Mucosa of descending colon (tissue), 3 donors: ENCODE measurements around the gene AGAP1. TPM values are rescaled to one million over a fixed set of nuclear protein-coding genes. Genes with fewer than 3 reads are reported as not detected.
A peak's percentile ranks its signal among the peaks of the same experiment; 100 is the strongest.
"Not testable (repeated sequence)": the region's sequence is repeated elsewhere in the genome, so short reads cannot be mapped to it uniquely, and the experiment has no call there.

ENCODE experiments used
- ATAC-seq: fragments of 200-7000 bp; cut with Tn5 transposase; one replicate; pipeline ENCODE4 v1.9.1; 2020; ENCODE audit warnings: mild to moderate bottlenecking, moderate library complexity
- DNase-seq, 3 donors: peaks; one replicate each; pipeline ENCODE4 v3.0.0-alpha.2; 2020
- H3K36me3 ChIP-seq: fragments of 200-600 bp; one replicate; pipeline ENCODE4 v1.8.0; 2021; ENCODE audit warnings: low read depth, mild to moderate bottlenecking
- H3K4me1 ChIP-seq: fragments of 200-600 bp; one replicate; pipeline ENCODE4 v1.8.0; 2021; ENCODE audit warnings: low read depth, mild to moderate bottlenecking
- H3K4me3 ChIP-seq: fragments of 200-600 bp; one replicate; pipeline ENCODE4 v1.8.0; 2021; ENCODE audit warnings: mild to moderate bottlenecking
- H3K9me3 ChIP-seq: fragments of 200-600 bp; one replicate; pipeline ENCODE4 v1.8.0; 2021; ENCODE audit warnings: mild to moderate bottlenecking
- CTCF ChIP-seq: fragments of 200-600 bp; IDR thresholded peaks from one replicate; pipeline ENCODE4 v1.8.0; 2022; ENCODE audit warnings: antibody characterized with exemption, mild to moderate bottlenecking
- intact Hi-C, 2 donors: fragments of 100-400 bp; cut with DNase I in 1 of 2; cut with micrococcal nuclease in 1 of 2; formaldehyde crosslinking; loops; one replicate each; pipeline versions ENCODE4 v1.11.0 to v1.11.1; 2022; cut with DNase I, micrococcal nuclease
- total RNA-seq, 3 donors: library from RNA; stranded (reverse); fragmentation: NEBNext Ultra II Directional in 2 of 3; extraction: Animal tissue kit (Norgen Biotek cat#: 25700) in 2 of 3; gene quantifications; one replicate each; pipeline versions ENCODE4 v1.2.1 to v1.2.4, GENCODE V29; 2021 to 2023
- donor health status: DM: no; HTN: no; CAD: no; lungs with moderate emphysema.
- donor health status: DM: no; HTN: no; CAD: no.
- donor health status: DM: no; HTN: yes; CAD: no.

AGAP1 gene
- total RNA-seq, 3 donors from 2014 or later = 68.1 to 112 (median 88.9) TPM

DNA sequence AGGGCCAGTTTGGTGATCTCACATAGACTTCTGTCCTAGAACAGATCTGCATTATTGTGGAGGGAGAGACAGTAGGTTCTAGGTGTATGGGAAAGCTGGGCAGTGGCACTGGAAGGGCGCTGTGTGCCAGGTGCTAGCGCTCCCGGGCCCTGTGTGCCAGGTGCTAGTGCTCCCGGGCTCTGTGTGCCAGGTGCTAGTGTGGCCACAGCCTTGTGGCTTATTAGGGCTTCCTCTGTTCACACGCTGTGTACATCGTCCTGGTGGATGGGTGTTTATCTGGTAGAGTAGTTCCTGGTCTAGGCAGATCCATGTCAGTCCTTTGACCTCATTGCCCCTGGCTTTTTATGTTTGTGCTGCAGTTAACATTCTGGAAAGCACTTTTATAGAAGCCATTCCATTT is 263.4 kb downstream of the AGAP1 start:
- H3K4me3 ChIP-seq = no peak overlapping the region
- H3K9me3 ChIP-seq = no peaks in the 10 kb centered on the region
- H3K36me3 ChIP-seq = no peaks in the 10 kb centered on the region
- intact Hi-C loops = no loop called here
- peak; percentile 88 for ATAC-seq
- no peak for TF ChIP-seq CTCF
- DNase-seq = peak in 1 of 3 donors; percentile 24
- peaks cover 9% of the 10 kb centered on the region for H3K4me1 ChIP-seq

DNA sequence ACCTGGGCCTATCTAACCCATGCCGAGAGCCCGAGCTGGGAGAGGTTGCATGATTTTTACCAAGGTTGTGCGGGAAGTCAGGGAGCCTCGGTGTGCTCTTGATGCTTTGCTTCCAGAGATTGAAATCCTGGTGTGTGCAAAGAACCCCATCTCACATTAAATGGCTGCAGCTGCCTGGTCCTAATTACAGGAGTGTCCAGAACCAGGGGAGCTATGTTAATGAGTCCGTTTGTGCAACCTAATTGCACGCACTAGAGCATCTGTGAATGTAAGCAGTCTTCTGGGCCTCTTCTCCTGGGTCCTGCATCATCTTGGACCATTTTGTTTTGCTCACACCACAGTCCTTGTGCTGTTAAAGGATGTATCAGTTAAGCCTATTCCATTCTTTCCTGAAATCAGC is 263.8 kb downstream of the AGAP1 start:
- ATAC-seq (no peak), DNase-seq (no peak)
- no peak for TF ChIP-seq CTCF
- Histone ChIP-seq H3K36me3 (no peaks in the 10 kb centered on the region), H3K4me1 (peaks cover 9% of the 10 kb centered on the region), H3K9me3 (no peaks in the 10 kb centered on the region), H3K4me3 (no peak overlapping the region)
- intact Hi-C loops = no loop called here

GRCh38 chr2:235762832-235763598 is 269.2 kb downstream of the AGAP1 start:
- Histone ChIP-seq H3K4me1 (no peaks in the 10 kb centered on the region), H3K4me3 (no peak overlapping the region), H3K36me3 (no peaks in the 10 kb centered on the region), H3K9me3 (no peaks in the 10 kb centered on the region)
- no peak for ATAC-seq
- DNase-seq = no peak
- intact Hi-C loops = no loop called here
- TF ChIP-seq CTCF = no peak

DNA sequence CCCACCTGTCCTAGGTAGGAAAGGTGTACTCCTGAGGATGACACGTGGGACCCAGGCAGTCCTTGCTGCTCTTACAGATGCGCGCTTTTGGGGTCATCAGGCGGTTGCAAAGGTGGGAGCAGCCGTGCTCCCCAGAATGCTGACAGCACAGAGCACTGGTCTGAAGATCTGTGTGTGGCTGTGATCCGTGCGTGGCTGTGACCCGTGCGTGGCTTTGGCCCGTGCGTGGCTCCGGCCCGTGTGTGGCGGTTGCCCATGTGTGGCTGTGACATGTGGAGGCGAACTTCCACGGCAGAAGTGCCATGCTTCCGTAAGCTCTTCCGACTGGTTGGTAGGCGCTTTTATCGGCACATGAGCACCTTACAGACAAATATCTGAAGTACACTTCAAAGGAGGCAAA is 270.0 kb downstream of the AGAP1 start:
- Histone ChIP-seq H3K4me3 (no peak overlapping the region), H3K4me1 (no peaks in the 10 kb centered on the region), H3K36me3 (no peaks in the 10 kb centered on the region), H3K9me3 (no peaks in the 10 kb centered on the region)
- intact Hi-C loops = no loop called here
- DNase-seq = no peak
- no peak for ATAC-seq
- TF ChIP-seq CTCF = no peak

- H3K36me3 ChIP-seq, intact Hi-C loops, H3K9me3 ChIP-seq, H3K4me3 ChIP-seq, H3K4me1 ChIP-seq, ATAC-seq, DNase-seq: not testable (repeated sequence)
These were observed 270.6 kb downstream of the AGAP1 start for GRCh38 chr2:235764478-235764877.

GRCh38 chr2:235765181-235765820 is 271.5 kb downstream of the AGAP1 start:
- DNase-seq (no peak), ATAC-seq (peak; percentile 27)
- H3K36me3 ChIP-seq = no peaks in the 10 kb centered on the region
- no peak for TF ChIP-seq CTCF
- H3K4me1 ChIP-seq = no peaks in the 10 kb centered on the region
- no peak overlapping the region for H3K4me3 ChIP-seq
- H3K9me3 ChIP-seq = no peaks in the 10 kb centered on the region
- intact Hi-C loops = loop anchor here in 1 of 2 donors (5.0 kb wide), 1 partner anchor 417 kb away; no protein-coding TSS in a partner anchor
